NCI-H1694 treated with DMSO at 0.1 percent for 48 hours (cell line): Measurements from ENCODE around the gene S1PR4.

ENCODE experiments used
- DNase-seq: peaks from one replicate; lab custom pipeline; 2025; lab: John Stamatoyannopoulos, UW

S1PR4 gene

GRCh38 chr19:3178377-3178972, at the start of gene S1PR4:
Gene S1PR4 (plus strand): TSS chr19:3178769. CDS start chr19:3178793, 24 bp downstream.
- no peak for DNase-seq

GRCh38 chr19:3129112-3129511, 49.5 kb upstream of the S1PR4 start:
- peak; percentile 58 for DNase-seq

- DNase-seq = no peak
These were observed 47.4 kb upstream of the S1PR4 start for GRCh38 chr19:3131168-3131567.

GRCh38 chr19:3132971-3133792, 45.4 kb upstream of the S1PR4 start:
- DNase-seq = peak; percentile 81

GRCh38 chr19:3133793-3134116, 44.8 kb upstream of the S1PR4 start:
- no peak for DNase-seq

- DNase-seq = no peak
These were observed 42.4 kb upstream of the S1PR4 start, which contains the start of gene GNA15 for GRCh38 chr19:3135961-3136683. Gene GNA15 (plus strand): TSS chr19:3136033. CDS start chr19:3136451, 418 bp downstream.

- no peak for DNase-seq
These were observed 41.9 kb upstream of the S1PR4 start for GRCh38 chr19:3136684-3137055.

GRCh38 chr19:3137119-3137518, 41.5 kb upstream of the S1PR4 start:
- DNase-seq = no peak

- no peak for DNase-seq
These were observed 40.3 kb upstream of the S1PR4 start for GRCh38 chr19:3138268-3138667.

- no peak for DNase-seq
These were observed 37.9 kb upstream of the S1PR4 start for GRCh38 chr19:3140667-3141038.

- no peak for DNase-seq
These were observed 36.3 kb upstream of the S1PR4 start for GRCh38 chr19:3142292-3142670.

GRCh38 chr19:3142781-3143337, 35.7 kb upstream of the S1PR4 start:
- no peak for DNase-seq

GRCh38 chr19:3145909-3146676, 32.5 kb upstream of the S1PR4 start:
- no peak for DNase-seq

GRCh38 chr19:3146677-3147100, 31.9 kb upstream of the S1PR4 start:
- no peak for DNase-seq

- no peak for DNase-seq
These were observed 30.1 kb upstream of the S1PR4 start for GRCh38 chr19:3148503-3148902.

GRCh38 chr19:3149089-3149488, 29.5 kb upstream of the S1PR4 start:
- DNase-seq = no peak

GRCh38 chr19:3149526-3150505, 28.8 kb upstream of the S1PR4 start:
- no peak for DNase-seq

- DNase-seq = no peak
These were observed 27.7 kb upstream of the S1PR4 start for GRCh38 chr19:3150739-3151329.

- no peak for DNase-seq
These were observed 26.8 kb upstream of the S1PR4 start for GRCh38 chr19:3151563-3152418.

GRCh38 chr19:3152419-3152780, 26.2 kb upstream of the S1PR4 start:
- no peak for DNase-seq
